ENCODE results near the gene ALDH3A2. TPM values are rescaled to one million over a fixed set of nuclear protein-coding genes. Genes with fewer than 3 reads are reported as not detected.

Gene ALDH3A2
- total RNA-seq, 2 experiments from 2014 or later = 29.7 to 41.1 TPM

- ChIA-PET CTCF (ENCODE audit: unreplicated experiment) (no interaction called here), POLR2A (interaction anchor here (1.1 kb wide), 1 partner anchor 31 kb away, joined by 5 read pairs; no protein-coding TSS in a partner anchor)
- H3K27ac ChIP-seq (ENCODE audit: low read depth, low read length, poor library complexity, severe bottlenecking) = no peak overlapping the region
- no peak for DNase-seq (ENCODE audit: low spot score)
- H4K20me1 ChIP-seq (ENCODE audit: insufficient read depth, low read length) = no peaks in the 10 kb centered on the region
- H3K79me2 ChIP-seq (ENCODE audit: insufficient read depth, low read depth, low read length) = no peaks in the 10 kb centered on the region
- H3K9me3 ChIP-seq (ENCODE audit: low read length) = no peaks in the 10 kb centered on the region
- no peak overlapping the region for H3K4me2 ChIP-seq (ENCODE audit: low read length)
- intact Hi-C loops (cut with micrococcal nuclease; ENCODE audit: unreplicated experiment) = no loop called here
- no peaks in the 10 kb centered on the region for H3K9me2 ChIP-seq (ENCODE audit: insufficient read depth, low read length)
- TF ChIP-seq EZH2phosphoT487 (IDR thresholded peaks at IDR 0.05; ENCODE audit: borderline replicate concordance, low read depth, low read length) (no peak), CTCF (conservative IDR thresholded peaks at IDR 0.05; ENCODE audit: low read length) (no peak)
- H3K4me3 ChIP-seq (ENCODE audit: low read depth, low read length, poor library complexity, severe bottlenecking) = no peak overlapping the region
- H3K36me3 ChIP-seq (ENCODE audit: insufficient read depth, low read length) = no peaks in the 10 kb centered on the region
- no peak overlapping the region for H2AFZ ChIP-seq (ENCODE audit: low read length)
- BruUV-seq (replicated peaks) = no TSS peak
- no peaks in the 10 kb centered on the region for H3K4me1 ChIP-seq (ENCODE audit: insufficient read depth, low read length, poor library complexity, severe bottlenecking)
Measured at GRCh38 chr17:19726631-19727376, 78.3 kb downstream of the ALDH3A2 start.

Small RNA genes within 50 kb of the gene (small RNA-seq; reads per million reads assigned to genes)
- gene NMTRQ-TTG12-1 = not detected
- gene RF00322 = not detected

Other genes with a start within 250 kb of the ALDH3A2 start
- 0.47 and 0.80 TPM in 2 replicates for gene RNF112, start 237.5 kb upstream of the ALDH3A2 start, total RNA-seq (2014; rRNA removed; shearing (Covaris generic))
- 0.17 TPM in 1 of 2 replicates, not detected in the other for gene RNF112, start 237.5 kb upstream of the ALDH3A2 start, total RNA-seq (2022)
- gene SLC47A1, start 114.9 kb upstream of the ALDH3A2 start, total RNA-seq (2014; rRNA removed; shearing (Covaris generic)) = not detected in 2 replicates
- not detected in 2 replicates for gene SLC47A1, start 114.9 kb upstream of the ALDH3A2 start, total RNA-seq (2022)
- gene SLC47A2, start 67.8 kb downstream of the ALDH3A2 start, total RNA-seq (2014; rRNA removed; shearing (Covaris generic)) = not detected in 2 replicates
- gene SLC47A2, start 67.8 kb downstream of the ALDH3A2 start, total RNA-seq (2022) = not detected in 2 replicates
- 0.16 and 0.26 TPM in 2 replicates for gene ALDH3A1, start 99.5 kb downstream of the ALDH3A2 start, total RNA-seq (2014; rRNA removed; shearing (Covaris generic))
- not detected in 2 replicates for gene ALDH3A1, start 99.5 kb downstream of the ALDH3A2 start, total RNA-seq (2022)
- gene ULK2, start 219.2 kb downstream of the ALDH3A2 start, total RNA-seq (2014; rRNA removed; shearing (Covaris generic)) = 6.8 and 9.4 TPM in 2 replicates
- 0.94 TPM in 1 of 2 replicates, not detected in the other for gene ULK2, start 219.2 kb downstream of the ALDH3A2 start, total RNA-seq (2022)